NCI-H345 (cell line): Measurements from ENCODE around the gene COG5.

Experiments used
- DNase-seq: peaks from one replicate; lab custom pipeline; 2025; lab: John Stamatoyannopoulos, UW

The COG5 gene

DNA sequence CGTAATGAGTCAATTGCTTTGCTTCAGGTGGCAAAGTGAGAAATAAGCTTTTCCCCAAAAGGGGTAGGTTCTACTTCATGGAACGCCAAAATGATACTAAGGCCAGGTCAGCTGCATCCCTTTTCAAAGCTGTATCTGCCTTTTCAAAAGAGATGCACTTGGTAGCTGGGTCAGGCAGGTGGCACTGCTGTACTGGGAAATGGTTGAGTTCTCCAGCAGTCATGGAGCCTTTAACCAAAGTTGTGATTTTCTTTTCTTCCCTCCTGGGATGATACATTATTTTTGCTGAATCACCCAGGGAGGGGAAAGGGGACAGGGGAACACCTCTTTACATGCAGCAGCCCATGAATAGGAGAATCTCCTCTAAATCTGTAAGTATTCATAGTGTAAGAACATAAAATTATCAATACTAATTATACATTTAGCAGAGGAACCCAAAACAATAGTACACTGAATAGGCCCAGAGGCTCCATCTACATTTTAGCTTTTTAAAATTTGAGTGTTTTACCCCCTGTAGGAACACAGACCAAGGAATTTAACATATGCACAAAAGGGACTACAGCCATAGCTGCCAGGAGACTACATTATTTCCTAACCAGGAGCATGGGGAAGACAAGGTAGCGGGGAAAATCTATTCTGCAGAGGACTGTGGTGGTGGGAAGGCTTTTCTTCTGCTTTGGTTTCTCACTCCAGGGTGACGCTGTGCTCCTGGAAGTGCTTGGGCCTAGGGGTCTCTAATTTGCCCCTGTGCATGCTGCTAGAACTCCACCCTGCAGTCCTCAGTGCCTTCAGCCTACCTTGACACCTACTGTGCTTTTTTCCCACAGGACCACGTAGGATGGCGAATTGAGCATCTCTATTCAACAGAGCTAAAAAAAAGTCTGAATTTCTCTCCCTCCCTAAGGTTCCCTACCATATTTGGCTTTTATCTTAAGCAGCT is 100.3 kb downstream of the COG5 start:
- DNase-seq = peak; percentile 62

DNA sequence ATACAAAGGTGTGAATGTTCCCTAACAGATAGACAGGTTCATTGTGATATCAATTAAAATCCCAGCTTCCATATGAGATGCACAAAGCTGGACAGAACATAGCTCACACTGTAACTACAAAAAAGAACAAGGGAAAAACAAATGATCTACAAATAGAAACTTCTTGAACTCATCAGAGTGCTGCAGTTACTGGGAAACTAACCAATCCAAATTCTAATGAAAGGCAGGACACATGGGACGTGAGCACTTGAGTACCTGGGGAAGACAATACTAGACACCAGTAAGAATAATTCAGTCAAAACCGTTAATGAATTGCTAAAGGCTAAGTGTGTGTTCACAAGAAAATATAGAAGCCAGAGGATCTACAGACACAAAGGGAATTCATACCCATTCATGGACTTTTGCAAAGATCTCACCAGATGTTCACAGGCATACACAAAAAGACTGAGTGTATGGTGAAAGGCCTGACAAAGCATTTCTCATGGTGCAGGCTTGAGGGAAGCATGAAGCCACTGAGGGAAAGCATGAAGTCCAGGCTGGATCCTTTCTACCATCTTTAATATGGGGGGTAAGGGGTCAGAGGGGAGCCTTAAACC is 101.7 kb downstream of the COG5 start:
- DNase-seq = no peak

DNA sequence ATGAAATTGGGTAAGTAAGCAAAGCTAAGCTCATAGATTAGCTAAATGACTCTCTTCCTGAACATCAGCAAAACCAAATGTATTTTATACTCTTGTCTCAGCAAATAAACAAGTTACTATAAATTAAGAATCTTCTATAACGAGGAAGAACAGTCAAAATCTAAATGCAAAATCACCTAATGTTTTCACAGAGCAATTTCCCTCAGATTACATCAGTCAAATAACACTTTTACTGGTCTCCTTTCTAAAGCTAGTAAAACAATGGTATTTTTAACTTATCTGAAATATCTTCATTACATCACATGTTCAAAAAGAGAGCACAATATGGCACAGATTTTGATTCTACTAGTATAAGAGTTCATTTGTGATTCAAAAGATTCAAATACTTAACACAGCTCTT is 110.3 kb downstream of the COG5 start:
- no peak for DNase-seq

DNA sequence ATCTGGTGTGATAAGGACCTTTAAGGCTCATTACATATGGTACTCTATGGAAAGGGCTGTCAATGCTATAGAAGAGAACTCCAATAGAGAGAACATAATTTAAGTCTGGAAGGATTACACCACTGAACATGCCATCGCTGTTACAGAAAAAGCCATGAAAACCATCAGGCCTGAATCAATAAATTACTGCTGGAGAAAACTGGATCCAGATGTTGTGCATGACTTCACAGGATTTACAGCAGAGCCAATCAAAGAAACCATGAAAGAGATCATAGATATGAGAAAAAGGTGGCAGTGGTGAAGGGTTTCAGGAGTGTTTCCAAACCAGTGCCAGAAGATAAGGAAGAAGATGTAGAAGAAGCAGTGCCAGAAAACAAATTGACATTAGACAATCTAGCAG is 112.8 kb downstream of the COG5 start:
- no peak for DNase-seq

DNA sequence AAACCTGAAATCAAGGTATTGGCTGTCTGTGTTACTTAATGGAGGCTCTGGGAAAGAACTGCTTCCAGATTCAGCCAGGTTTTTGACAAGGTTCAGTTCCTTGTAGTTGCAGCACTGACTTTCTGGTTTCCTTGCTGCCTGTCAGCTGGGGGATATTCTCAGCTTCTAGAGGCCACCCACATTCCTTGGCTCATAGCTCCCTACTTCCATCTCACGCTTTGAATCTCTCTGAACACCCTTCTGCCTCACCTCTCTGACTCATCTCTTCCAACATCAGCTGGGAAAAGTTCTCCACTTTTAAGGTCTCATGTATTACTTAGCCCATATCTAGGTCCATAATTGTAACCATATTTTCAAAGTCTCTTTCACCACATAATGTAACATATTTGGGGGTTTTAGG is 116.7 kb downstream of the COG5 start:
- DNase-seq = no peak

DNA sequence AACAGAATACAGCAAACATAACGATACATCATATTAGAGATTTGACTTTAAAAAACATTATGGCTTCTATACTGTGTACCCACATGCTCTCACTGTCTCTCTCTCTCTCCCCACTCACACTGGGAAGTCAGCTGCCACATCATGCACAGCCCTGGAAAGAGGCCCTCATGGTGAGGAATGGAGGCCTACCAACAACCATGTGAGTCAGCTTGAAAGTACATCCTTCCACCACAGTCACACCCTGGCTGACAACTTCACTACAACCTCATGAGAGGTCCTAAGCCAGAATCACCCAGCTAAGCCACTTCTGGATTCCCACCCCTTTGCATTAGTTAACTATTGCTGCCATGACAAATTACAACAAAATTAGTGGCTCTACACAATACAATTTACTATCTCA is 117.2 kb downstream of the COG5 start:
- DNase-seq = no peak

DNA sequence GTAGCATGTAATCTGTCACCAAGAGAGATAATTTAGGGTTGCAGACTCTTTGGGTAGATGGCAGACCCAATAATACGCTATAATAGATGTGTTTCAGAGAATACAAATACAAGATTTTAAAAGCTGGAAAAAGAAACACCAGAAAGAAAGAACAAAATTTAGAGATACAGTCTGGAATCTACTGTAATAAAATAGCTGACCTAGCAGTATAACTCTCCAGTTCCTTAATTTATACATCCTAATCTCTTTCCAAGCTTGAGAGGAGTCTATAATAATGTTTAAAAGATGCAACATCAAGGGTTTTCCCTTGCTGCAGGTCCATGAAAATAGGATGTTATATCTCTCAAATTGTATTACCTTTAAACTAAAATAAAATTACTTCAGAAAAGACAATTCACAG is 121.0 kb downstream of the COG5 start:
- DNase-seq = no peak

DNA sequence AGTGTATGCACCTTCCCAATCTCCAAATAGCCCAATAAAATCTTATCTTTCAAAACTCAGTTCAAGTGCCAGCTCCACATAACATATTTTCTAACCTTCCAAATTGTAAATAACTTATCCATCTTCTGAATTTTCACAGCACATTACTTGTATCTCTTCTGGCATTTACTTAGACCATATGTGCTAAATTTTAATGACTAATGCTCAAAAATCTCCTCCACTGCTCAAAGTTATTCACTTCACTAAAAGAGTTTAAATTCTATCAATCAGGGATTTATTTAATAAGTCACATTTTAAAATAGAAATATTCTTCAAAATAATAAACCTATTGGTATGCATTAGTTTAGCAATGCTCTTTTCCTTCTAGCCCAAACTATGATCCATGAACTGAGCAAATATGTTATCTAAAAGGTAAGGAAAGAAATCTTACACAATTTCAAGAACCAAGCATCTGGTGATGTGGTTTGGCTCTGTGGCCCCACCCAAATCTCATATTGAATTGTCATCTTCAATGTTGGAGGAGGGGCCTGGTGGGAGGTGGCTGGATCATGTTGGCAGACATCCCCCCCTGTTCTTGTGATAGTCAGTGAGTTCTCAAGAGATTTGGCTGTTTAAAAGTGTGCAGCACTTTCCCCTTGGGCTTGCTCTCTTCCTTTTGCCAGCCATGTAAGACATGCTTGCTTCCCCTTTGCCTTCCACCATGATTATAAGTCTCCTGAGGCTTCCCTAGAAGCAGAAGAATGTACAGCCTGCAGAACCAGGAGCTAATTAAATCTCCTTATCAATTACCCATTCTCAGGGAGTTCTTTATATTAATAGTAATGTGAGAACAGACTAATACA is 121.9 kb downstream of the COG5 start:
- no peak for DNase-seq

DNA sequence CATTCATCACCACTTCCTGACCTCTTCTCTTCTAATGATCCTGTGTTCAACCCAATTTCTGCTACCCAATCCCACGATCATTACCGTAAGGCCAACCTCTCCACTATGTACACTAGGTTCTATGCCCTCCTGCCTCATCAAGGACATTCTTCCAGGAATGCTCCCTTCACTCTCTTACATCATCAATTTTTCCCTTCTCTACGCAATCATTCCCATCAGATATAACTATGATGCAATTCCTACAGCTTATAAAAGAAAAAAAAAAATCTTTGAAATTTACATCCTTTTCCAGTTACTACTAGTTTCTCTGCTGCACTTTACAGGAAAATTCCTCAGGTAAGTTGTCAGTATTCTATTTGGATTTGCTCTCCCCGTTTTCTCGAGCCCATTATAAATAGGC is 124.7 kb downstream of the COG5 start:
- DNase-seq = no peak

DNA sequence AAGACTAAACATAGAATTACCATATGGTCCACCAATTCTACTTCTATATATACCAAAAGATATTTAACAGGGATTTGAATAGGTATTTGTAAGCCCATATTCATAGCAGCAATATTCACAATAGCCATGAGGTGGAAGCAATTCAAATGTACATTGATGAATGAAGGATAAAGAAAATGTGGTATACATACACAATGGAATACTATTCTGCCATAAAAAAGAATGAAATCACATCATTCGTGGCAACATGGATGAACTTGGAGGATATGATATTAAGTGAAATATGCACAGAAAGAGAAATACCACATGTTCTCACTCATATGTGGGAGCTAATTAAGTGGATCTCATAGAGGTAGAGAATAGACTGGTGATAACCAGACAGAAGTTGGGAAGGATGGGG is 128.0 kb downstream of the COG5 start:
- DNase-seq = no peak

DNA sequence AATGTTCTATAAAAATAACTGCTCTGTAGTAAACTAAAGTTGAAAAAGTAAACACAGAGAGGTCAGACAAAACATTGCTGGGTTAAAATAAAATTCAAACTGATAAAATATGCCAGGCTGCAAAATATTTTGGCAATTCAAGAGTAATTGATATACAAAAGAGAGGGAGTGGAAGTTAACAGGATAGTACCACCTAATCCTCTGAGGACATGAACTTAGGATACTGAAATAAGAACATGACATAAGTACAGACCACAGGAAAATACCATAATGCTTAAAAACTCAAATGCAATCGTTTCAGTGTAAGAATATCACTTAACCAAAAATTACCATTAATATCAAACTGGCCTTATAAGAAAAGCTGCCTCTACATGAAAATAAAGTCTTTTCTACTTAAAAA is 131.5 kb downstream of the COG5 start:
- DNase-seq = no peak

DNA sequence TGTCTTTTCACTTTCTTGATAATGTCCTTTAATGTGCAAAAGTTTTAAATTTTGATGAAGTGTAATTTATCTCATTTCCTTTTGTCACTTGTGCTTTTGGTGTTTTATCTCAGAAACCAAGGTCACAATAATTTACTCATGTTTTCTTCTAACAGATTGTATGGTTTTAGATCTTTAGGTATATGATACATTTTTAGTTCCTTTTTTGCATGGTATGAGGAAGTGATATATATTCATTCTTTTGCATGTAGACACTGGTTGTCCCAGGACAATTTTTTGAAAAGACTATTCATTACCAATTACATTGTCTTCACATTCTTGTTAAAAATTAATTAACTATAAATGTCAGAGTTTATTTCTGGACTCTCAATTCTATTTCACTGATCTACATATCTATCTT is 133.7 kb downstream of the COG5 start:
- DNase-seq = no peak

DNA sequence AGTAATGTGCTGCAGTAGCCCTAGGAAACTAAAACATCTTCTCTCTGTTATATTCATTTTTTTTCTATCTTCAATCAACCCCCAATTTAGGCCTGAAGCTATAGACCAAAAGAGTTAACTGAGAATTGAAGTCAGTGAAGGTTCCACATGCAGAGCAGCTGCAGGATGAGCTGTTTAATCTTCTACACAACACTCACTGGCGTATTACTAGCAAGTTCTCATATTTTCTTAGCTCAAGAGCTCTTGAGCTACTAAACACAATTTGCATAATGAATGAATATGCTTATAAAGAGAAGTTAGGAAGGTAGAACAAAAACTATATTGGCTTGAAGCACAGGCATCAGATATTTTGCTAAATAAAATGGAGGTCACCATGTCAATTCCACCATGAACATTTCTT is 135.1 kb downstream of the COG5 start:
- DNase-seq = no peak

DNA sequence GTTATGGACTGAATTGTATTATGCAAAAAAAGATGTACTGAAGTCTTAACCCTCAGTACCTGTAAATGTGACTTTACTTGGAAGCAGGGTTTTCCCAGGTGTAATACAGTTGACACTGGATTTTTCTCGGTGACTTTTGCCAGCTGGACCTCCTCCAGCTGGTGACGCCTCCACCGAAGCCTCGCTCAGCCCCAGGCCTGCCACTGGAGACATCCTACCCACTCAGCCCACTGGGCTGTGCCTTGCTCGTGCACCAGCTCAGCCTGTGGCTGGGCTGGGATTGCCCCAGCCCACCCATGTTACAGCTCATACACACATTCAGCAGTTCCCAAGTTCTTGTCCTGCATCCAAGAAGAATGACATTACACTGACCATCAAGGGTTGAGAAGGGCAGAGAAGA is 136.3 kb downstream of the COG5 start:
- DNase-seq = no peak

DNA sequence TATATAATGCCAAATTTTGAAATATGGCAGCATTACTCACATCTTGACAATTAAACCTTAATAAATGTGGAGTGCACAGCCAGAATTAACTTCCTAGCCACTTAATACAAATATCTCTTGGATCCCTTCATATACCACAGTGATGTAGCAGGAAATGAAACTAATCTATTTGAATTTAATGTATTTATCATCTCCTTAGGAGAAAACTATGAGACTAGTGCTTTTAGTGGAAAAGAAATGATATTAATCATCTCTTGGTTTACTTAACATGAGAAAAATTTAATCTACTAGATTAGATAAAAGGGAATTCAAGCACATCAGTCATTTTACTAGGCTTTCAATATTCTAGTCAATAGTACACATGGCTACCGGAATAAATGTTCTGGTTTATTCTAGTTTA is 149.5 kb downstream of the COG5 start:
- DNase-seq = no peak

DNA sequence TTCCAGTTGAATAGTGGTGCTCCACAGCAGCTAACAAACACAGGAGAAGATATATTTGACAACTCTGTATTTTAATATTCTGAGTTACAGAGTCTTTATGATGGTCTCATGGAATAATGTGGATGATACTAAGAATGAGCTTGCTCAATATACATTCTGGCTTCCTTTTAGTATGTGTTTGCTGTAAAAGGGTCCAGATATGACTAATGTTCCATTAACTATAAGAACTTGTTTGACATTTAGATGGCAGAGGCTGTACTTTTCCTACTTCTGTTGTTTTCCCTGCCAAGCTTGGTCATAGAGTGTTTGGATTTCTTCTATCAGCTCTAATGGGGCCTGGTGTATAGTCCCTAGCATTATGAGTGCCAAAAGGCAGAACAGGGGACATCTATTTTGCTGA is 155.4 kb downstream of the COG5 start:
- DNase-seq = no peak

DNA sequence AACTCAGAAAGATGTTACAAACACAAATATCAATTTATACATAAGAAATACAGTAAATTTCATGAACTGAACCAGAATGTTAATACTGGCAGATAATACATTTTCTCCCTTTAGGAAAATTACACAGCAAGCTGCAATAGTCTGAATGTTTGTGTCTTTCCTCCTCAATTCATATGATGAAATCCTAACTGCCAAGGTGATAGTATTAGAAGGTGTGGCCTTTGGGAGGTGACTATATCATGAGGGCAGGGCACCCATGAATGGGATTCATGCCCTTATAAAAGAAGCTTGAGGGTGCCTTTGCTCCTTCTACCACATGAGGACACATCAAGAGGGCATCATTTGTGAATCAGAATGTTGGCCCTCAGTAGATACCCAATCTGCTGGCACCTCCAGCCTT is 158.2 kb downstream of the COG5 start:
- DNase-seq = no peak

DNA sequence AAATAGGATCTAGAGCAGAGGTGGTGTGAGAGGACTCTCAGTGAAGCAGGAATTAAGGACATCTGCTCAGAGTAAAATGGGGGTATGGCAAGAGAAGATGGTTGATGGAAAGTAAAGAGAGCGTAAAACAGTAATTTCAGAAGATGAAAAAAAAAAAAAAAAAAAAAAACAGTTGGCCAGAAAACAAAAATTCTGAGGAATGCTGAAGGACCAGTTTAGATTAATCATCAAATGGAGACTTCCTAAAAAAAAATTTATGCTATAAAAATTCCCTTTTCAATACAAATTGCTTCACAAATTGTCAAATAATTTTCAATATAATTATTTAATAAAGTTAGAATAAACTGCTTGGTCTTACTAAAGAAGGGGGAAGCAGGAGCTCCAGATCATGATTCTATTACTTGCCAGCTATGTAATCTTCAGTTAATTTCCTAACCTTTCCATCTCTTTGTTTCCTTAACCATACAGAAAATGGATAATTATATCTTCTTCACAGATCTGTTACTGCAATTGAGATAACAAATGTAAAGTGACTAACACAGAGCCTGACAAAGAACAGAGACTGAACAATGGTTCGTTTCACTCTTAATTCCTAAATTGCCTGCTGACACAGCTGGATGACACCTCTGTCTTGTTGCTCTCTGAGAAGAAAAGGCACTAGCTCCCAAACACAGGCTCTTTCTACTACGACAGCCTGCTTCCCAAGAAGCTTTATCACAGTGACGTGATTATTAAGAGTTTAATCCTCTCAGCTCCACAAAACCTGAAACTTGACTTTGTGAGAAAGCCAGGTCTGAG is 158.8 kb downstream of the COG5 start:
- no peak for DNase-seq

DNA sequence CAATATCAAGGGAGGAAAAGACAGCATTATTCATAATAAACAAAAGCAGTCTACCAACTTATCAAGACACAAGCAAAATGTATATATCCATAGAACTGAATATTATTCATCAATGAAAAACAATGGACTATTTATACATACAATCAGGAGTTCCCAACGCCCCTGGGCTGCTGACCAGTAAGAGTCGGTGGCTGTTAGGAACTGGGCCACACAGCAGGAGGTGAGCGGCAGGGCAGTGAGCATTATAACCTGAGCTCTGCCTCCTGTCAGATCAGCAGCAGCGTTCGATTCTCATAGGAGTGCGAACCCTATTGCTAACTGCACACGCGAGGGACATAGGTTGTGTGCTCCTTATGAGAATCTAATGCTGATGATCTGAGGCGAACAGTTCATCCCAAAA is 165.6 kb downstream of the COG5 start:
- DNase-seq = no peak

DNA sequence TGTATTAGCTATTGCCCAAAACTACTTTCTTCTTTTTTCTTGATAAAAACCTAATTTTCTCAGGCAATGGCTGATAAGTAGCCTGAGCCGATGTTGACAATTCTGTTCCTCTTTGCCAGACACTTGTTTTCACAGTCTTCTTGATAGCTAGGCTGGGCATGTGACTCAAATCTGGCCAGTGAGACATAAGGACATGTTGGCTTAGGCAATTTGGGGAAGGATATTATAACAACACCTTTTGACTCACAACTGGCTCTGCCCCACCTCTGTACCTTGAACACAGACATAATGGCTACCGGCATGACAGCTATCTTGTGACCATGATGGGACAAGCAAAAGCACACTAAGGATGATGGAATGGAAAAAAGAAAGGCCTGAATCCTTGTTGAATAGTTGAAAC is 166.7 kb downstream of the COG5 start:
- no peak for DNase-seq

DNA sequence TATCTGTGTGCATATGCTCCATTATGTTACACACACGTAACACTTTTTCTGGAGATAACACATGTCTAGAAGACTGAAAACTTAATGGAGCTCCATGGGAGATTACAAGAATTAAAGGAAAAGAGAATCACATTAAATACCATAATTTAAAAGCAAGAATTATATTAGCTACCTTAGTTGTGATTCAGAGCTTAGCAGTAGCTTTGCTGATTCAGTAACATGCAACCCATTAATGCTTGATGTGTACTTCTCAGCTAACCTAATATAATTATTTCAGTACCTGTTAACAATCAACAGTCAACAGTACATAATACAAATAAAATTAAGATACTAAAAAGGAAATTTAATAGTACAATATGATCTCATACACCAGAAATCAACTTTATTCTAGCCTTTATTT is 167.6 kb downstream of the COG5 start:
- DNase-seq = no peak

DNA sequence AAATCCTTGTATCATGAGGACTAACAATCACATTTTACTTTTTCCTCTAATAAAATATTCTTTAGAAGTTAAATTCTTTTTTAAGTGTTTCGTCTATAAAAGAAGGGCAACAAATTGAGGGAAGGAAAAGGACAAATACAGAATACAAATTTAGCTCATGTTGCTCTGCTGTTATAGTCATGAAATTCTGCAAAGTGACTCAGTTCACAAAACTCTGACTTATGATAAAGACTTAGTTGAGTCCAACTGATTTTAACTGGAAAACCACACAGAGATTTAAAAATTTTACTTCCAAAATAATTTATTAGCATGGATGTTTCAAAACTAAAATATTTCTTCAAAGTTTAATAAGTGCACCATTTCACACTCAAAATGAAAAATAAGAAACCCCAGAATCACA is 168.9 kb downstream of the COG5 start:
- no peak for DNase-seq
